MV-4-11 (cell line): ENCODE results near the gene HMGCLL1.

Experiments
- DNase-seq: peaks from one replicate; lab custom pipeline; 2025; lab: John Stamatoyannopoulos, UW

Gene HMGCLL1

GRCh38 chr6:55443238-55444134 is 135.5 kb downstream of the HMGCLL1 start:
- no peak for DNase-seq

DNA sequence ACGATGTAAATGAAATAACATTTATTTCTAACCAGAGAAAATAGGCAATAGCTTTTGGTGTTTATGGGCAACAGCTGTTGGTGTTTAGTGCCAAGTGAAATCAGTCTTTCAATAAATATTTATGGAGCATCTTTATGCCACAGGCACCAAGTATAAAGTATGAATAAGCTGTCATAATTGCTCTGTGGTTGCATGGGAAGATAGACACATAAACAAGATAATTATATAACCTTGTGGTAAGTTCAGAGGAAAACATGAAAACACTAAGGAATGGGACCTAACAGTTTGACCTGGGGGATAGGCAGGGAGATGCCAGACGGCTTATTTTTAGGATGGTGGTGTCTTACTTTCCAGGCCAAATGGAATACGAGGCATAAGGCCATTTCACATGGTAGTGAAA is 140.8 kb downstream of the HMGCLL1 start:
- DNase-seq = no peak

DNA sequence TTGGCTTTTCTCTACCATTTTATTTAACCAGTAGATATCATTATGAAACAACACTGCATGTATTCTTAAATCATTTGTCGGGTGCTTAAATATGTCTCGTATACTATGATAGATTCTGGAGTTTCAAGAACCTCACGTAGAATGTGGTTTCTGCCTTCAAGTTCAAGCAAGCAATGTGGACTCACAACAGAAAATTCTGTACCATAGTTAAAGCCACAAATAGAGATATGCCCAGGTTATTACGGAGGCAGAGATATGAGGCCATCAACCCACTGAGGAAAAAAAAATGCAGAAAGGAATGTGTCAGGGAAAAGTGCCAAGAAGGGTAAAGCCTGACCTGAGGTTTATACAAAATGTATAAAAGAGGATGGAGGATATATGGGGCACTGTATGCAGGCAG is 141.9 kb downstream of the HMGCLL1 start:
- DNase-seq = no peak

- DNase-seq = no peak
Observed at GRCh38 chr6:55433446-55434130, 145.4 kb downstream of the HMGCLL1 start.

DNA sequence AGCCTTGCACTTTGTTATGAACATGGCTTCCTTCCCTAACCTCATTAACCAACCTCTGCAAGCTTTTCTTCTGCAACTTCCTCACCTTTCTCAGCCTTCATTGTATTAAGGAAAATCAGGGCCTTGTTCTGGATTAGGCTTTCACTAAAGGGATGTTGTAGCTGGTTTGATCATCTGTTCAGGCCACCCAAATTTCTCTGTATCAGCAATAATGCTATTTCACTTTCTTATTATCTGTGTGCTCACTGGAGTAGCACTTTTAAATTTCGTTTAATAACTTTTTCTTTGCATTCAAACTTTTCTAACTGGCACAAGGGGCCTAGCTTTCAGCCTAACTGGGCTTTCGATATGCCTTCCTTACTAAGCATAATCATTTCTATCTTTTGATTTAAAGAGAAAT is 155.1 kb downstream of the HMGCLL1 start:
- no peak for DNase-seq

DNA sequence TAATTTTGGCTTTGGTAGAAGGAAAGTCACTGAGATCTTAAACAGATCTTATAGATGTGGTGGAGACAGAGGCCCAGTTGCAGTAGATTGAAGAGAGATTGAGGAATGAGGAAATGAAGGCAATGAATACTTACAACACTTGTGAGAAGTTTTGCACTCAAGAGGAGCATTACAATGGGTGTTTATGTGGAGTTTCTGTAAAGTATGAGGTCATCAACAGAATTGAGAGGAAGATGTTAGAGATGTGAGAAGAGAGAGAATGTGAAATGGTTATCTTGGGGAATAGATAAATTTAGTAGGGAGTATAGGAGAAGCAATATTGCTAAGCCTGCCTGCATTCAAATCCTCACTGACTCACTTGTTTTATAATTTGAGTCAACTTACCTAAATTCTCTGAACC is 168.3 kb downstream of the HMGCLL1 start:
- DNase-seq = no peak

GRCh38 chr6:55405474-55406235 is 173.3 kb downstream of the HMGCLL1 start:
- no peak for DNase-seq

DNA sequence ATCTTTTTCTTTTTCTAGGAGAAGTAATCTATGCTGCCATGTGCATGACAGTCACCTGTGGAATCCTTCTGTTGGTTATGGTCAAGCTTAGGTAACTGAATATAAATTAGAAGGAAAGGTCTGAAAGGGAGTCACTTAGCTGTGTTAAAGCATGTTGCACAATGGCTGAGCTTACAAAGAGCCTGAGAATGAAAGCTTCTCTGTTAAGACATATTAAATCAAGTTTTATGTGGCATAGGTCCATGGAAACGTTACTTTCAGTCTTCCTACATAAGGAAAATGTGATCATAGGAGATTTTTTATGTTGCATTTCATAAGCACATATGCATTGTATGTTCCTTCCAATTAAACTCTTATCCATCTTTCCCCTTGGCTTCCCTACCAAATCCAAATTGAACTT is 179.6 kb downstream of the HMGCLL1 start:
- no peak for DNase-seq

GRCh38 chr6:55397986-55398385 is 181.0 kb downstream of the HMGCLL1 start:
- no peak for DNase-seq

DNA sequence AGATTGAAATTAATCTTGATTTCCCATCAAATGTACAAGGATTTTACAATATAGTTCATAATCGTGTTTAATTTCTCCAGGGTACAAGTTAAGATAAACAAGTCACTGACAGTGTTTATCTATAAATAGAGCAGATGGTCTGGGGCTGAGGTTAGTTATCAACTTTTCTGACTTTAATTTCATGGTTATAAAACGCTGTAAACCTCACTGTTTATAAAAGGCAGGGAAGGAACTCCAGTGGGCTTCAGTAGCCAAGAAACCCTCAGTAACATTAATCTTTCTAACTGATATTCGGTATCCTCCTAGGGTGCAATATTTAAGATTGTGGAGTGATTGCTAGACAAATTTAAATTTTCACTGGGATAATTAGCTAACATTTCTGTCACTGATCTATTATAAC is 183.1 kb downstream of the HMGCLL1 start:
- DNase-seq = no peak

DNA sequence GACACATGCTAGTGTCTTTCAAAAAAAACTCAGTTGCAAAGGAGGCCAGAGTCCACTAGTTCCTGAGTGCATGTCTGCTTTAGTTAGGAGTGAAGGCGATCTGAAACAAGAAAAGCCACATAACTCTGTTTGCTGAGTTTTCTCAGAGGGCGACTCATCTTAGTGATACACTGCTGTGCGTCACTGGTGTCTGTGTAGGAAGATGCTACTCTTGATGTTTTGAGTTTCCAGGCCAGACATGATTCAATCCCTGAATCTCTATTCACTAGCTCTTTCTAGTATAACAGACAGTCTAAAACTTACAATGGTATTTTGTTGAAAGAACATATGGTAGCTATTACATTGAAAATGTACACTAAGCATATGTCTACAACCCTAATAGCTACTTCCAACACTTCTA is 190.8 kb downstream of the HMGCLL1 start:
- DNase-seq = no peak
